Sigmoid colon (tissue), 4 donors: Measurements from ENCODE around the gene TRIM37.

ENCODE experiments used
- CTCF ChIP-seq, 4 experiments: fragments of 450-650 bp in 3 of 4; fragments of 200-600 bp in 1 of 4; IDR thresholded peaks; one replicate each; pipeline ENCODE4 v1.5.1; 2016 to 2019; ENCODE audit warnings: antibody characterized with exemption in 4 of 4, mild to moderate bottlenecking in 3 of 4, moderate library complexity in 2 of 4
- EP300 ChIP-seq, 4 donors: sonication (generic); formaldehyde crosslinking; IDR thresholded peaks; one replicate each; pipeline ENCODE4 v1.6.1; 2017; ENCODE audit warnings: antibody characterized with exemption in 4 of 4
- POLR2A ChIP-seq, 2 donors: fragments of 450-650 bp; IDR thresholded peaks; one replicate each; pipeline ENCODE4 v1.6.1; 2016; ENCODE audit warnings: antibody characterized with exemption in 2 of 2, mild to moderate bottlenecking in 2 of 2, moderate library complexity in 2 of 2
- POLR2AphosphoS5 ChIP-seq, 4 donors: sonication (generic); formaldehyde crosslinking; IDR thresholded peaks; one replicate each; pipeline ENCODE4 v1.6.1; 2017; ENCODE audit warnings: antibody characterized with exemption in 4 of 4

GRCh38 chr17:58966208-58966607 lies 140.5 kb downstream of the TRIM37 start:
- TF ChIP-seq POLR2A (IDR thresholded peaks at IDR 0.05) (no peak), CTCF (IDR thresholded peaks at IDR 0.05) (no peak), EP300 (IDR thresholded peaks at IDR 0.05) (no peak), POLR2AphosphoS5 (IDR thresholded peaks at IDR 0.05) (no peak)
